RWPE2 (cell line): ENCODE results near the gene RFX5.

ENCODE experiments used
- ATAC-seq: fragments of 200-7000 bp; cut with Tn5 transposase; 3 replicates; pipeline ENCODE4 v1.9.1; 2021; ENCODE audit warnings: low read depth
- DNase-seq: peaks from one replicate; pipeline ENCODE4 v3.0.0-alpha.2; 2020; ENCODE audit warnings: low spot score
- H3K27ac ChIP-seq: fragments of 450-650 bp; 2 replicates; pipeline ENCODE4 v1.5.1; 2017; ENCODE audit warnings: mild to moderate bottlenecking; ENCODE audit not compliant: poor library complexity, severe bottlenecking
- H3K27me3 ChIP-seq: fragments of 250-450 bp; sonication (Bioruptor Pico); 2 replicates; pipeline ENCODE4 v1.5.1; 2021; ENCODE audit warnings: mild to moderate bottlenecking, moderate library complexity; ENCODE audit not compliant: insufficient read depth, poor library complexity, severe bottlenecking
- H3K36me3 ChIP-seq: fragments of 250-450 bp; sonication (Bioruptor Pico); 2 replicates; pipeline ENCODE4 v1.5.1; 2020; ENCODE audit warnings: low read depth, mild to moderate bottlenecking, moderate library complexity
- H3K4me1 ChIP-seq: fragments of 250-450 bp; sonication (Bioruptor Pico); 2 replicates; pipeline ENCODE4 v1.5.1; 2021; ENCODE audit warnings: mild to moderate bottlenecking, moderate library complexity; ENCODE audit not compliant: insufficient read depth, poor library complexity, severe bottlenecking
- H3K4me3 ChIP-seq: fragments of 250-450 bp; sonication (Bioruptor Pico); 2 replicates; pipeline ENCODE4 v1.5.1; 2021; ENCODE audit warnings: mild to moderate bottlenecking, moderate library complexity; ENCODE audit not compliant: severe bottlenecking
- H3K9me3 ChIP-seq: fragments of 250-450 bp; sonication (Bioruptor Pico); 2 replicates; pipeline ENCODE4 v1.5.1; 2021; ENCODE audit warnings: mild to moderate bottlenecking, moderate library complexity; ENCODE audit not compliant: severe bottlenecking
- CTCF ChIP-seq: fragments of 450-650 bp; IDR thresholded peaks from one replicate; pipeline ENCODE4 v1.5.1; 2017; ENCODE audit warnings: mild to moderate bottlenecking, moderate library complexity; ENCODE audit not compliant: poor library complexity, severe bottlenecking

RFX5 gene

GRCh38 chr1:151369302-151369610 lies 22.2 kb upstream of the RFX5 start:
- Histone ChIP-seq H3K9me3 (no peaks in the 10 kb centered on the region), H3K4me1 (no peaks in the 10 kb centered on the region), H3K27ac (no peak overlapping the region), H3K4me3 (no peak overlapping the region), H3K27me3 (no peaks in the 10 kb centered on the region), H3K36me3 (no peaks in the 10 kb centered on the region)
- no peak for DNase-seq
- ATAC-seq, result no peak
- no peak for TF ChIP-seq CTCF

DNA sequence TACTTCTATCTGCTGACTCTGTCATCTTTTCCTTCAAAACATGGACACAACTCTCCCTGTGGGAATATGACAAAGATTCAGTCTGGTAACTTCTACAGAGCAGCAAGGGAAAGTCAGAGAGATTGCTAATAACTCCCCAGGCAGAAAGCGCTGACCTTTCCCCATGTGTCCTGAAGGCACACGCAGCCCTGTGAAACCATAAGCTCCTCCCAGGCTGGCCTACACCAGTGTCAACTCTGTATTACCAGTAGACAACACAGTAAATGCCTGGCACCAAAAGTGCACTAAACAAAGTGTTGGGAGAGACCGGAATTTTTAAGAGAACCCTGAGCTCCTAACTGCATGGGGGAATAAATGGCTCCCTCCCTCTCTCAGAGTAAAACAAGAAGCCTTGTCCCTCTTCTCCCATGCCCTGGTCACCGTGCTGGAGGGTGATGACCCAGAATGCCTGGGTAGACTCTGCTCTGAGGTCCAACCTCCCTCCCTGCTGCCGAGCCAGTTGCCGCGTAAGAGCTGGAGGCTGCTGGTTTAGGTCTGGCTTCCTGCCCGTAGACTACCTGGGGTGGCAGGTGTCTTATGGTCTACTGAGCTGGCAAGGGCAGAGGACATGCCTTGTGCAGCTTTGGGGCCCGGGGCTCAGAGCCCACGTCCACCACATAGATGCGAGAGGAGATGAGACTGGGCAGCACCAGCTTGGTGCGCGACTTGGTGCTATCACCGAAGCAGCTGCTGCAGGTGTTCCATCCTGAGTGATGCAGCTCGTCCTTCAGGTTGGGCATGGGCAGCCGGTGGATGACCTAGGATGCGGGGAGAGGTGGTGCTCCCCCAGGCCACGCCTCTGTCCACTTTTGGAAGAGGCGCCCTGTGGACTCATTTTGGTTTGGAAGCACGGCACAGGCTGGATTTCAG lies 21.6 kb upstream of the RFX5 start:
- ATAC-seq (no peak), DNase-seq (no peak)
- Histone ChIP-seq H3K4me3 (no peak overlapping the region), H3K4me1 (no peaks in the 10 kb centered on the region), H3K9me3 (no peaks in the 10 kb centered on the region), H3K27me3 (no peaks in the 10 kb centered on the region), H3K27ac (no peak overlapping the region), H3K36me3 (no peaks in the 10 kb centered on the region)
- no peak for TF ChIP-seq CTCF

DNA sequence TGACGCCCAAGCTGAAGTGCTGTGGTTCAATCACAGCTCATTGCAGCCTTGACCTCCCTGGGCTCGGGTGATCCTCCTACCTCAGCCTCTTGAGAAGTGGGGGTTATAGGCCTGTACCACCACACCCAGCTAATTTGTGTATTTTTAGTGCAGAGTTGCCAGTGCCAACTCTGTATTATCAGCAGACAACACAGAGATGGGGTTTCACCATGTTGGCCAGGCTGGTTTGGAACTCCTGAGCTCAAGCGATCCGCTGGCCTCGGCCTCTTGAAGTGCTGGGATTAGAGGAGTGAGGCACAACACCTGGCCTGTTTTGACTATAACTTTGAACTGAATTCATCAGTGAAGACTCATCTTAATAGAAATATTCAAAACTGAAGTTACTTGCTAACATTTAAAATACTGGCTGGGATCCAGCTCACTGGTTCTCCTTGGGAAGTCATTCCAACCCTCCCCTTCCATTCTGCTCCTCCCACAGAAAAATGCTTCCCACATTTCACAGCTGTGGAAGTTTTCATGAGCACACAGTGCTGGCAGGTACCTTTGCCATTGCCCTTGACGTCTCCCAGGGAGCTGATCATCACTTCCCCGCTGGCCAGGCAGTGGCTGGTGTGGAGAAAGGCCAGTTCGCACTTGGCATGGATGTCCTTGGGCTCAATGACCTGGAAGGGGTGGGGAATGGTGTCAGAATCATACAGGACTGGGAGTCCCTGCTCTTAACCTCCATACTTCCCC lies 20.8 kb upstream of the RFX5 start:
- no peak for TF ChIP-seq CTCF
- no peak overlapping the region for H3K4me3 ChIP-seq
- no peaks in the 10 kb centered on the region for H3K4me1 ChIP-seq
- ATAC-seq, result no peak
- H3K9me3 ChIP-seq, result peaks cover under 1% of the 10 kb centered on the region
- H3K27me3 ChIP-seq, result no peaks in the 10 kb centered on the region
- no peak for DNase-seq
- H3K27ac ChIP-seq, result no peak overlapping the region
- no peaks in the 10 kb centered on the region for H3K36me3 ChIP-seq

GRCh38 chr1:151364996-151365395 lies 17.9 kb upstream of the RFX5 start:
- Histone ChIP-seq H3K4me1 (no peaks in the 10 kb centered on the region), H3K36me3 (no peaks in the 10 kb centered on the region), H3K9me3 (peaks cover 8% of the 10 kb centered on the region), H3K27me3 (no peaks in the 10 kb centered on the region), H3K4me3 (no peak overlapping the region), H3K27ac (no peak overlapping the region)
- no peak for TF ChIP-seq CTCF
- DNase-seq (no peak), ATAC-seq (no peak)
